ENCODE measurements around the gene POLR2E. TPM values are rescaled to one million over a fixed set of nuclear protein-coding genes. Genes with fewer than 3 reads are reported as not detected.

The POLR2E gene
- total and polyA plus RNA-seq, 2 of the 13 experiments (the other 11 are each of a cell fraction or from before 2014, with no cell fraction given) = 140 to 272 TPM

- TF ChIP-seq, protein P1, sequence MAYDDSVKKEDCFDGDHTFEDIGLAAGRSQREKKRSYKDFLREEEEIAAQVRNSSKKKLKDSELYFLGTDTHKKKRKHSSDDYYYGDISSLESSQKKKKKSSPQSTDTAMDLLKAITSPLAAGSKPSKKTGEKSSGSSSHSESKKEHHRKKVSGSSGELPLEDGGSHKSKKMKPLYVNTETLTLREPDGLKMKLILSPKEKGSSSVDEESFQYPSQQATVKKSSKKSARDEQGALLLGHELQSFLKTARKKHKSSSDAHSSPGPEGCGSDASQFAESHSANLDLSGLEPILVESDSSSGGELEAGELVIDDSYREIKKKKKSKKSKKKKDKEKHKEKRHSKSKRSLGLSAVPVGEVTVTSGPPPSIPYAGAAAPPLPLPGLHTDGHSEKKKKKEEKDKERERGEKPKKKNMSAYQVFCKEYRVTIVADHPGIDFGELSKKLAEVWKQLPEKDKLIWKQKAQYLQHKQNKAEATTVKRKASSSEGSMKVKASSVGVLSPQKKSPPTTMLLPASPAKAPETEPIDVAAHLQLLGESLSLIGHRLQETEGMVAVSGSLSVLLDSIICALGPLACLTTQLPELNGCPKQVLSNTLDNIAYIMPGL (CRISPR knock-in tag; IDR thresholded peaks at IDR 0.05; ENCODE audit: borderline replicate concordance in 1 of 2, low read depth in 1 of 2) = peak; percentile 83 to 86
- TF ChIP-seq ERF (CRISPR knock-in tag; IDR thresholded peaks at IDR 0.05) (peak; percentile 84), TBX3 (IDR thresholded peaks at IDR 0.05; ENCODE audit: borderline replicate concordance) (peak; percentile 87), CTCF (CRISPR knock-in tag; IDR thresholded peaks at IDR 0.05) (peak; percentile 99), RARG (CRISPR knock-in tag; IDR thresholded peaks at IDR 0.05; ENCODE audit: low read depth) (no peak), ZFP1 (CRISPR knock-in tag; IDR thresholded peaks at IDR 0.05) (no peak), MTERF4 (CRISPR knock-in tag; IDR thresholded peaks at IDR 0.05) (no peak), ZNF550 (CRISPR knock-in tag; IDR thresholded peaks at IDR 0.05; ENCODE audit: borderline replicate concordance) (no peak), NBN (conservative IDR thresholded peaks at IDR 0.05) (no peak), NAIF1 (CRISPR knock-in tag; IDR thresholded peaks at IDR 0.05; ENCODE audit: borderline replicate concordance) (no peak), ZNF792 (CRISPR knock-in tag; IDR thresholded peaks at IDR 0.05) (no peak), SETDB1 (CRISPR knock-in tag; IDR thresholded peaks at IDR 0.05; ENCODE audit: borderline replicate concordance) (no peak), ZNF569 (CRISPR knock-in tag; IDR thresholded peaks at IDR 0.05; ENCODE audit: borderline replicate concordance) (no peak), NCOA2 (CRISPR knock-in tag; IDR thresholded peaks at IDR 0.05) (peak; percentile 56), ZSCAN29 (CRISPR knock-in tag; conservative IDR thresholded peaks at IDR 0.05) (peak; percentile 65; the same call in 1 of the 2 replicates), ZNF430 (CRISPR knock-in tag; IDR thresholded peaks at IDR 0.05) (peak; percentile 94)
- TF ChIP-seq, protein P2, sequence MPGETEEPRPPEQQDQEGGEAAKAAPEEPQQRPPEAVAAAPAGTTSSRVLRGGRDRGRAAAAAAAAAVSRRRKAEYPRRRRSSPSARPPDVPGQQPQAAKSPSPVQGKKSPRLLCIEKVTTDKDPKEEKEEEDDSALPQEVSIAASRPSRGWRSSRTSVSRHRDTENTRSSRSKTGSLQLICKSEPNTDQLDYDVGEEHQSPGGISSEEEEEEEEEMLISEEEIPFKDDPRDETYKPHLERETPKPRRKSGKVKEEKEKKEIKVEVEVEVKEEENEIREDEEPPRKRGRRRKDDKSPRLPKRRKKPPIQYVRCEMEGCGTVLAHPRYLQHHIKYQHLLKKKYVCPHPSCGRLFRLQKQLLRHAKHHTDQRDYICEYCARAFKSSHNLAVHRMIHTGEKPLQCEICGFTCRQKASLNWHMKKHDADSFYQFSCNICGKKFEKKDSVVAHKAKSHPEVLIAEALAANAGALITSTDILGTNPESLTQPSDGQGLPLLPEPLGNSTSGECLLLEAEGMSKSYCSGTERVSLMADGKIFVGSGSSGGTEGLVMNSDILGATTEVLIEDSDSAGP (CRISPR knock-in tag; IDR thresholded peaks at IDR 0.05; ENCODE audit: borderline replicate concordance) = peak; percentile 71; the same call in 1 of the 2 replicates
- TF ChIP-seq, protein P3, sequence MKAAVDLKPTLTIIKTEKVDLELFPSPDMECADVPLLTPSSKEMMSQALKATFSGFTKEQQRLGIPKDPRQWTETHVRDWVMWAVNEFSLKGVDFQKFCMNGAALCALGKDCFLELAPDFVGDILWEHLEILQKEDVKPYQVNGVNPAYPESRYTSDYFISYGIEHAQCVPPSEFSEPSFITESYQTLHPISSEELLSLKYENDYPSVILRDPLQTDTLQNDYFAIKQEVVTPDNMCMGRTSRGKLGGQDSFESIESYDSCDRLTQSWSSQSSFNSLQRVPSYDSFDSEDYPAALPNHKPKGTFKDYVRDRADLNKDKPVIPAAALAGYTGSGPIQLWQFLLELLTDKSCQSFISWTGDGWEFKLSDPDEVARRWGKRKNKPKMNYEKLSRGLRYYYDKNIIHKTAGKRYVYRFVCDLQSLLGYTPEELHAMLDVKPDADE (CRISPR knock-in tag; IDR thresholded peaks at IDR 0.05) = no peak
- TF ChIP-seq, protein P4, sequence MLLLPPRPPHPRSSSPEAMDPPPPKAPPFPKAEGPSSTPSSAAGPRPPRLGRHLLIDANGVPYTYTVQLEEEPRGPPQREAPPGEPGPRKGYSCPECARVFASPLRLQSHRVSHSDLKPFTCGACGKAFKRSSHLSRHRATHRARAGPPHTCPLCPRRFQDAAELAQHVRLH (CRISPR knock-in tag; IDR thresholded peaks at IDR 0.05; ENCODE audit: borderline replicate concordance, low read depth) = no peak
Measured at GRCh38 chr19:1113030-1113985, 18.1 kb upstream of the POLR2E start (continued).
